B cell (primary cell): Measurements from ENCODE around the gene BABAM2.
"Not testable (repeated sequence)": the region's sequence is repeated elsewhere in the genome, so short reads cannot be mapped to it uniquely, and the experiment has no call there.

Experiments
- CTCF ChIP-seq: fragments of 200-600 bp; IDR thresholded peaks from one replicate; pipeline ENCODE4 v1.8.0; 2022; ENCODE audit warnings: antibody characterized with exemption, mild to moderate bottlenecking
- EZH2 ChIP-seq: IDR thresholded peaks from 2 replicates; pipeline ENCODE4 v1.6.1; 2012; ENCODE audit warnings: borderline replicate concordance, low read depth, mild to moderate bottlenecking, moderate library complexity, low read length; ENCODE audit not compliant: insufficient read depth, poor library complexity, severe bottlenecking

- not testable (repeated sequence) for TF ChIP-seq CTCF, EZH2
Observed at GRCh38 chr2:28259226-28259625, 368.7 kb downstream of the BABAM2 start.
